ENCODE results near the gene GPC3. TPM values are rescaled to one million over a fixed set of nuclear protein-coding genes. Genes with fewer than 3 reads are reported as not detected.

GPC3 gene
- total RNA-seq, 4 donors from 2014 or later, result 1.4 to 5.8 (median 2.7) TPM

- H3K27ac ChIP-seq, result no peak overlapping the region
- DNase-seq (no peak), ATAC-seq (no peak)
- in situ Hi-C loops (cut with MboI; ENCODE audit: low sequenced_read_pairs in 4 of 4) (no loop called here), intact Hi-C loops (cut with DNase I; ENCODE audit: low total_unique reads) (no loop called here)
- no peaks in the 10 kb centered on the region for H3K9me3 ChIP-seq
- no peaks in the 10 kb centered on the region for H3K27me3 ChIP-seq
- TF ChIP-seq CTCF (IDR thresholded peaks at IDR 0.05 in 4 of 5, conservative IDR thresholded peaks at IDR 0.05 in 1 of 5), result no peak
- no peak for TF ChIP-seq POLR2A (IDR thresholded peaks at IDR 0.05)
- H3K4me1 ChIP-seq, result no peaks in the 10 kb centered on the region
- H3K36me3 ChIP-seq, result no peaks in the 10 kb centered on the region
- no peak overlapping the region for H3K4me3 ChIP-seq
These were observed 73.4 kb downstream of the GPC3 start for GRCh38 chrX:133911825-133912495.

GRCh38 chrX:133910539-133910938 is 74.9 kb downstream of the GPC3 start:
- ATAC-seq, result no peak
- H3K9me3 ChIP-seq, result no peaks in the 10 kb centered on the region
- DNase-seq, result no peak
- H3K36me3 ChIP-seq, result no peaks in the 10 kb centered on the region
- H3K27ac ChIP-seq, result no peak overlapping the region
- no peaks in the 10 kb centered on the region for H3K27me3 ChIP-seq
- no peak overlapping the region for H3K4me3 ChIP-seq
- in situ Hi-C loops (cut with MboI; ENCODE audit: low sequenced_read_pairs in 4 of 4), result no loop called here
- H3K4me1 ChIP-seq, result no peaks in the 10 kb centered on the region
- intact Hi-C loops (cut with DNase I; ENCODE audit: low total_unique reads), result no loop called here
- no peak for TF ChIP-seq CTCF (IDR thresholded peaks at IDR 0.05 in 4 of 5, conservative IDR thresholded peaks at IDR 0.05 in 1 of 5)
- no peak for TF ChIP-seq POLR2A (IDR thresholded peaks at IDR 0.05)

- intact Hi-C loops (cut with DNase I; ENCODE audit: low total_unique reads), result no loop called here
- ATAC-seq (no peak), DNase-seq (no peak)
- Histone ChIP-seq H3K27ac (no peak overlapping the region), H3K27me3 (no peaks in the 10 kb centered on the region), H3K36me3 (no peaks in the 10 kb centered on the region), H3K4me1 (no peaks in the 10 kb centered on the region), H3K4me3 (no peak overlapping the region), H3K9me3 (no peaks in the 10 kb centered on the region)
- TF ChIP-seq CTCF (IDR thresholded peaks at IDR 0.05 in 4 of 5, conservative IDR thresholded peaks at IDR 0.05 in 1 of 5) (no peak), POLR2A (IDR thresholded peaks at IDR 0.05) (no peak)
- in situ Hi-C loops (cut with MboI; ENCODE audit: low sequenced_read_pairs in 4 of 4), result no loop called here
These were observed 75.5 kb downstream of the GPC3 start for GRCh38 chrX:133909888-133910287.

- intact Hi-C loops (cut with DNase I; ENCODE audit: low total_unique reads), result no loop called here
- ATAC-seq (no peak), DNase-seq (no peak)
- Histone ChIP-seq H3K4me3 (no peak overlapping the region), H3K4me1 (no peaks in the 10 kb centered on the region), H3K9me3 (no peaks in the 10 kb centered on the region), H3K36me3 (no peaks in the 10 kb centered on the region), H3K27ac (no peak overlapping the region), H3K27me3 (peaks cover 0 to 5% (median 0%) of the 10 kb centered on the region in 3 donors)
- TF ChIP-seq POLR2A (IDR thresholded peaks at IDR 0.05) (no peak), CTCF (IDR thresholded peaks at IDR 0.05 in 4 of 5, conservative IDR thresholded peaks at IDR 0.05 in 1 of 5) (no peak)
- in situ Hi-C loops (cut with MboI; ENCODE audit: low sequenced_read_pairs in 4 of 4), result no loop called here
These were observed 77.0 kb downstream of the GPC3 start for GRCh38 chrX:133908223-133908955.
